HG02642 (cell line): ENCODE measurements around the gene HDAC4.

Experiments
- ATAC-seq: cut with Tn5 transposase; IDR thresholded peaks from one replicate; pipeline ENCODE4 v1.9.1; 2021; ENCODE audit warnings: mild to moderate bottlenecking; ENCODE audit not compliant: unreplicated experiment, poor library complexity

HDAC4 gene

GRCh38 chr2:239137898-239138283 is 262.9 kb downstream of the HDAC4 start:
- no peak for ATAC-seq

GRCh38 chr2:239137165-239137897 is 263.5 kb downstream of the HDAC4 start:
- ATAC-seq = no peak

GRCh38 chr2:239136762-239137161 is 264.1 kb downstream of the HDAC4 start:
- ATAC-seq = no peak

GRCh38 chr2:239136203-239136602 is 264.6 kb downstream of the HDAC4 start:
- no peak for ATAC-seq

GRCh38 chr2:239135531-239135930 is 265.3 kb downstream of the HDAC4 start:
- no peak for ATAC-seq

- no peak for ATAC-seq
Observed at GRCh38 chr2:239133945-239134570, 266.8 kb downstream of the HDAC4 start.

- no peak for ATAC-seq
Observed at GRCh38 chr2:239132786-239133185, 268.0 kb downstream of the HDAC4 start.

- ATAC-seq = no peak
Observed at GRCh38 chr2:239132156-239132709, 268.6 kb downstream of the HDAC4 start.

GRCh38 chr2:239131521-239131920 is 269.3 kb downstream of the HDAC4 start:
- ATAC-seq = no peak

GRCh38 chr2:239130786-239131325 is 270.0 kb downstream of the HDAC4 start:
- ATAC-seq = no peak

GRCh38 chr2:239130041-239130440 is 270.8 kb downstream of the HDAC4 start:
- no peak for ATAC-seq

- ATAC-seq = no peak
Observed at GRCh38 chr2:239129147-239129920, 271.5 kb downstream of the HDAC4 start.

GRCh38 chr2:239128706-239129105 is 272.1 kb downstream of the HDAC4 start:
- no peak for ATAC-seq

- no peak for ATAC-seq
Observed at GRCh38 chr2:239127513-239127912, 273.3 kb downstream of the HDAC4 start.

GRCh38 chr2:239125726-239126675 is 274.8 kb downstream of the HDAC4 start:
- ATAC-seq = no peak

GRCh38 chr2:239124152-239124899 is 276.5 kb downstream of the HDAC4 start:
- no peak for ATAC-seq

GRCh38 chr2:239122421-239123110 is 278.3 kb downstream of the HDAC4 start:
- ATAC-seq = no peak

- no peak for ATAC-seq
Observed at GRCh38 chr2:239121600-239122012, 279.2 kb downstream of the HDAC4 start.
